Measurements from ENCODE around the gene SORCS1.

GRCh38 chr10:107054469-107055156 lies 109.9 kb downstream of the SORCS1 start:
- TF ChIP-seq CTCF (IDR thresholded peaks at IDR 0.05; ENCODE audit: low read length), result no peak
- TF ChIP-seq EZH2 (optimal IDR thresholded peaks at IDR 0.05; ENCODE audit: low read depth, low read length), result no peak
